BLaER1 (cell line): ENCODE results near the gene MOK.
"Not testable (repeated sequence)": the region's sequence is repeated elsewhere in the genome, so short reads cannot be mapped to it uniquely, and the experiment has no call there.

ENCODE experiments used
- H3K27ac ChIP-seq: shearing (Covaris generic); formaldehyde crosslinking; 2 replicates; pipeline ENCODE4 v1.8.1; 2022
- H3K27me3 ChIP-seq: shearing (Covaris generic); formaldehyde crosslinking; 2 replicates; pipeline ENCODE4 v1.8.1; 2022
- H3K36me3 ChIP-seq: shearing (Covaris generic); formaldehyde crosslinking; 2 replicates; pipeline ENCODE4 v1.8.1; 2022
- H3K4me1 ChIP-seq: shearing (Covaris generic); formaldehyde crosslinking; 2 replicates; pipeline ENCODE4 v1.8.1; 2022
- H3K4me2 ChIP-seq: shearing (Covaris generic); formaldehyde crosslinking; 2 replicates; pipeline ENCODE4 v1.8.1; 2022
- H3K4me3 ChIP-seq: shearing (Covaris generic); formaldehyde crosslinking; 2 replicates; pipeline ENCODE4 v1.8.1; 2022
- H3K9ac ChIP-seq: shearing (Covaris generic); formaldehyde crosslinking; 2 replicates; pipeline ENCODE4 v1.8.1; 2022
- H3K9me3 ChIP-seq: shearing (Covaris generic); formaldehyde crosslinking; 2 replicates; pipeline ENCODE4 v1.8.1; 2022
- H4K20me1 ChIP-seq: shearing (Covaris generic); formaldehyde crosslinking; 2 replicates; pipeline ENCODE4 v1.8.1; 2022
- Cebpa-rat ChIP-seq: shearing (Covaris generic); IDR thresholded peaks from 2 replicates; pipeline ENCODE4 v1.8.1; 2022

MOK gene

GRCh38 chr14:102304611-102305506, at the start of gene MOK:
TSS of gene MOK (minus strand) at chr14:102305164. CDS start at chr14:102304968, 196 bp downstream.
- Histone ChIP-seq H3K9me3 (no peaks in the 10 kb centered on the region), H3K4me2 (peak within 1 kb of the TSS; percentile 93), H3K27me3 (no peaks in the 10 kb centered on the region), H3K27ac (no peak within 1 kb of the TSS), H3K9ac (peak within 1 kb of the TSS; percentile 65; the same call in 1 of the 2 replicates), H3K36me3 (no peaks in the 10 kb centered on the region), H3K4me1 (peaks cover 12% of the 10 kb centered on the region; the same call in 1 of the 2 replicates), H3K4me3 (peak within 1 kb of the TSS; percentile 69), H4K20me1 (no peaks in the 10 kb centered on the region)
- no peak for TF ChIP-seq Cebpa-rat

GRCh38 chr14:102353126-102353619, 48.2 kb upstream of the MOK start:
- no peak overlapping the region for H3K9ac ChIP-seq
- no peaks in the 10 kb centered on the region for H3K27me3 ChIP-seq
- H3K9me3 ChIP-seq: no peaks in the 10 kb centered on the region
- H4K20me1 ChIP-seq: no peaks in the 10 kb centered on the region
- no peak overlapping the region for H3K27ac ChIP-seq
- no peak overlapping the region for H3K4me3 ChIP-seq
- TF ChIP-seq Cebpa-rat: no peak
- H3K36me3 ChIP-seq: peaks cover 96% of the 10 kb centered on the region
- no peak overlapping the region for H3K4me2 ChIP-seq
- H3K4me1 ChIP-seq: no peaks in the 10 kb centered on the region

GRCh38 chr14:102352213-102352612, 47.2 kb upstream of the MOK start:
- no peak overlapping the region for H3K4me3 ChIP-seq
- no peaks in the 10 kb centered on the region for H3K4me1 ChIP-seq
- H3K36me3 ChIP-seq: peaks cover 96% of the 10 kb centered on the region
- no peak overlapping the region for H3K27ac ChIP-seq
- TF ChIP-seq Cebpa-rat: no peak
- H3K27me3 ChIP-seq: no peaks in the 10 kb centered on the region
- no peaks in the 10 kb centered on the region for H3K9me3 ChIP-seq
- H3K9ac ChIP-seq: no peak overlapping the region
- no peak overlapping the region for H3K4me2 ChIP-seq
- H4K20me1 ChIP-seq: no peaks in the 10 kb centered on the region

- H3K4me2 ChIP-seq, H3K4me1 ChIP-seq, H4K20me1 ChIP-seq, H3K9me3 ChIP-seq, H3K27ac ChIP-seq, H3K9ac ChIP-seq, H3K4me3 ChIP-seq, H3K27me3 ChIP-seq: not testable (repeated sequence)
- H3K36me3 ChIP-seq: peaks cover 96% of the 10 kb centered on the region
Observed at GRCh38 chr14:102351593-102351992, 46.6 kb upstream of the MOK start.

GRCh38 chr14:102351023-102351422, 46.1 kb upstream of the MOK start:
- Histone ChIP-seq H3K27ac (no peak overlapping the region), H3K9ac (no peak overlapping the region), H3K4me2 (no peak overlapping the region), H3K4me1 (no peaks in the 10 kb centered on the region), H4K20me1 (no peaks in the 10 kb centered on the region), H3K9me3 (no peaks in the 10 kb centered on the region), H3K27me3 (no peaks in the 10 kb centered on the region), H3K36me3 (peaks cover 96% of the 10 kb centered on the region), H3K4me3 (no peak overlapping the region)
- TF ChIP-seq Cebpa-rat: no peak

GRCh38 chr14:102348376-102348775, 43.4 kb upstream of the MOK start:
- Histone ChIP-seq H3K9ac (no peak overlapping the region), H3K36me3 (peaks cover 96% of the 10 kb centered on the region), H3K9me3 (no peaks in the 10 kb centered on the region), H3K27me3 (no peaks in the 10 kb centered on the region), H3K4me3 (no peak overlapping the region), H3K4me1 (no peaks in the 10 kb centered on the region), H3K4me2 (no peak overlapping the region), H3K27ac (no peak overlapping the region), H4K20me1 (0 out of 2 replicates have a peak, but pooled peaks cover 9% of the 10 kb centered on the region)
- no peak for TF ChIP-seq Cebpa-rat

- H3K9ac ChIP-seq: no peak overlapping the region
- H3K4me1 ChIP-seq: no peaks in the 10 kb centered on the region
- no peaks in the 10 kb centered on the region for H3K9me3 ChIP-seq
- no peaks in the 10 kb centered on the region for H3K27me3 ChIP-seq
- no peak overlapping the region for H3K27ac ChIP-seq
- no peak overlapping the region for H3K4me3 ChIP-seq
- 0 out of 2 replicates have a peak, but pooled peaks cover 9% of the 10 kb centered on the region for H4K20me1 ChIP-seq
- TF ChIP-seq Cebpa-rat: no peak
- H3K36me3 ChIP-seq: peaks cover 96% of the 10 kb centered on the region
- H3K4me2 ChIP-seq: no peak overlapping the region
Observed at GRCh38 chr14:102346645-102347044, 41.7 kb upstream of the MOK start.

GRCh38 chr14:102345232-102345631, 40.3 kb upstream of the MOK start:
- no peak for TF ChIP-seq Cebpa-rat
- H3K27ac ChIP-seq: no peak overlapping the region
- H3K27me3 ChIP-seq: no peaks in the 10 kb centered on the region
- no peak overlapping the region for H3K9ac ChIP-seq
- no peak overlapping the region for H3K4me3 ChIP-seq
- no peaks in the 10 kb centered on the region for H3K9me3 ChIP-seq
- 0 out of 2 replicates have a peak, but pooled peaks cover 9% of the 10 kb centered on the region for H4K20me1 ChIP-seq
- H3K36me3 ChIP-seq: peaks cover 97% of the 10 kb centered on the region
- no peaks in the 10 kb centered on the region for H3K4me1 ChIP-seq
- no peak overlapping the region for H3K4me2 ChIP-seq

- H3K27ac ChIP-seq: no peak overlapping the region
- no peak for TF ChIP-seq Cebpa-rat
- no peak overlapping the region for H3K9ac ChIP-seq
- H3K4me3 ChIP-seq: no peak overlapping the region
- no peaks in the 10 kb centered on the region for H3K9me3 ChIP-seq
- H3K27me3 ChIP-seq: no peaks in the 10 kb centered on the region
- H3K4me1 ChIP-seq: no peaks in the 10 kb centered on the region
- 0 out of 2 replicates have a peak, but pooled peaks cover 9% of the 10 kb centered on the region for H4K20me1 ChIP-seq
- H3K4me2 ChIP-seq: no peak overlapping the region
- peaks cover 100% of the 10 kb centered on the region for H3K36me3 ChIP-seq
Observed at GRCh38 chr14:102344485-102344884, 39.5 kb upstream of the MOK start.

- Histone ChIP-seq H3K4me1 (no peaks in the 10 kb centered on the region), H3K9me3 (no peaks in the 10 kb centered on the region), H3K36me3 (peaks cover 100% of the 10 kb centered on the region), H4K20me1 (0 out of 2 replicates have a peak, but pooled peaks cover 9% of the 10 kb centered on the region), H3K9ac (no peak overlapping the region), H3K4me2 (no peak overlapping the region), H3K27ac (no peak overlapping the region), H3K4me3 (no peak overlapping the region), H3K27me3 (no peaks in the 10 kb centered on the region)
- TF ChIP-seq Cebpa-rat: no peak
Observed at GRCh38 chr14:102344084-102344483, 39.1 kb upstream of the MOK start.
